ENCODE data around the gene GMPS. TPM values are rescaled to one million over a fixed set of nuclear protein-coding genes. Genes with fewer than 3 reads are reported as not detected.

The GMPS gene
- total and polyA plus RNA-seq, 2 of the 13 experiments (the other 11 are each of a cell fraction or from before 2014, with no cell fraction given), result 29.6 to 85.5 TPM

GRCh38 chr3:155854141-155854940, 16.1 kb upstream of the GMPS start, which contains the start of gene SLC33A1 (continued):
- peak; percentile 97 for TF ChIP-seq NFYC (CRISPR knock-in tag; IDR thresholded peaks at IDR 0.05)
- 0 out of 2 replicates have a peak, but pooled peaks have one; percentile 69 for TF ChIP-seq ZNF468 (CRISPR knock-in tag; IDR thresholded peaks at IDR 0.05)
- TF ChIP-seq ZFP91 (CRISPR knock-in tag; IDR thresholded peaks at IDR 0.05; ENCODE audit: borderline replicate concordance), result peak; percentile 96
- TF ChIP-seq GATAD2A (CRISPR knock-in tag; IDR thresholded peaks at IDR 0.05), result peak; percentile 94
- TF ChIP-seq ZNF17 (CRISPR knock-in tag; IDR thresholded peaks at IDR 0.05), result no peak
- TF ChIP-seq MEF2D (CRISPR knock-in tag; IDR thresholded peaks at IDR 0.05), result peak; percentile 28; the same call in 1 of the 2 replicates
- peak; percentile 69; the same call in 1 of the 2 replicates for TF ChIP-seq ZNF674 (CRISPR knock-in tag; IDR thresholded peaks at IDR 0.05; ENCODE audit: low read depth)
- no peak; the same call in 1 of the 2 replicates for TF ChIP-seq ZNF616 (CRISPR knock-in tag; IDR thresholded peaks at IDR 0.05; ENCODE audit: low read depth)
- peak; percentile 24; the same call in 1 of the 2 replicates for TF ChIP-seq HNF4G (IDR thresholded peaks at IDR 0.05; ENCODE audit: borderline replicate concordance, low read depth, low read length)
- 0 out of 2 replicates have a peak, but pooled peaks have one; percentile 25 for TF ChIP-seq HNF4G (CRISPR knock-in tag; IDR thresholded peaks at IDR 0.05; ENCODE audit: borderline replicate concordance, low read depth)
- peak; percentile 98 for TF ChIP-seq KMT2B (CRISPR knock-in tag; IDR thresholded peaks at IDR 0.05)
- no peak for TF ChIP-seq GPN1 (CRISPR knock-in tag; IDR thresholded peaks at IDR 0.05; ENCODE audit: borderline replicate concordance)
- no peak for TF ChIP-seq FOXP1 (IDR thresholded peaks at IDR 0.05)
- TF ChIP-seq FOXP1 (CRISPR knock-in tag; IDR thresholded peaks at IDR 0.05), result peak; percentile 67
- no peak for TF ChIP-seq TBP (CRISPR knock-in tag; IDR thresholded peaks at IDR 0.05)
- TF ChIP-seq ASH2L (IDR thresholded peaks at IDR 0.05; ENCODE audit: insufficient read length, low read depth, low read length), result peak; percentile 97
- TF ChIP-seq ZNF484 (CRISPR knock-in tag; IDR thresholded peaks at IDR 0.05; ENCODE audit: borderline replicate concordance, low read depth), result no peak
- TF ChIP-seq ZNF713 (CRISPR knock-in tag; IDR thresholded peaks at IDR 0.05), result 0 out of 2 replicates have a peak, but pooled peaks have one; percentile 52
- no peak for TF ChIP-seq MATR3 (CRISPR knock-in tag; IDR thresholded peaks at IDR 0.05)
- TF ChIP-seq SETDB1 (CRISPR knock-in tag; IDR thresholded peaks at IDR 0.05; ENCODE audit: borderline replicate concordance), result no peak
- TF ChIP-seq KDM3A (CRISPR knock-in tag; IDR thresholded peaks at IDR 0.05; ENCODE audit: low read depth), result peak; percentile 99
- peak; percentile 79 for TF ChIP-seq ZBTB7B (CRISPR knock-in tag; IDR thresholded peaks at IDR 0.05)
- TF ChIP-seq SPEN (CRISPR knock-in tag; IDR thresholded peaks at IDR 0.05; ENCODE audit: low read depth), result peak; percentile 99
- no peak for TF ChIP-seq ZNF7 (CRISPR knock-in tag; IDR thresholded peaks at IDR 0.05)
- TF ChIP-seq KAT2B (IDR thresholded peaks at IDR 0.05; ENCODE audit: borderline replicate concordance, low read depth, low read length), result no peak
- TF ChIP-seq ZNF607 (CRISPR knock-in tag; IDR thresholded peaks at IDR 0.05; ENCODE audit: borderline replicate concordance), result peak; percentile 95
- TF ChIP-seq ZNF138 (CRISPR knock-in tag; IDR thresholded peaks at IDR 0.05; ENCODE audit: low read depth), result peak; percentile 65; the same call in 1 of the 2 replicates
- peak; percentile 72; the same call in 1 of the 2 replicates for TF ChIP-seq HMG20A (CRISPR knock-in tag; IDR thresholded peaks at IDR 0.05; ENCODE audit: borderline replicate concordance)
- TF ChIP-seq ZNF564 (CRISPR knock-in tag; IDR thresholded peaks at IDR 0.05), result peak; percentile 49; the same call in 1 of the 2 replicates
- TF ChIP-seq ZNF224 (CRISPR knock-in tag; IDR thresholded peaks at IDR 0.05), result peak; percentile 94
- no peak for TF ChIP-seq ZNF329 (CRISPR knock-in tag; IDR thresholded peaks at IDR 0.05; ENCODE audit: low read depth)
- TF ChIP-seq, protein P1, sequence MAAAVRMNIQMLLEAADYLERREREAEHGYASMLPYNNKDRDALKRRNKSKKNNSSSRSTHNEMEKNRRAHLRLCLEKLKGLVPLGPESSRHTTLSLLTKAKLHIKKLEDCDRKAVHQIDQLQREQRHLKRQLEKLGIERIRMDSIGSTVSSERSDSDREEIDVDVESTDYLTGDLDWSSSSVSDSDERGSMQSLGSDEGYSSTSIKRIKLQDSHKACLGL (CRISPR knock-in tag; IDR thresholded peaks at IDR 0.05), result peak; percentile 60; the same call in 1 of the 2 replicates
